ENCODE results near the gene SYNE2.

DNA sequence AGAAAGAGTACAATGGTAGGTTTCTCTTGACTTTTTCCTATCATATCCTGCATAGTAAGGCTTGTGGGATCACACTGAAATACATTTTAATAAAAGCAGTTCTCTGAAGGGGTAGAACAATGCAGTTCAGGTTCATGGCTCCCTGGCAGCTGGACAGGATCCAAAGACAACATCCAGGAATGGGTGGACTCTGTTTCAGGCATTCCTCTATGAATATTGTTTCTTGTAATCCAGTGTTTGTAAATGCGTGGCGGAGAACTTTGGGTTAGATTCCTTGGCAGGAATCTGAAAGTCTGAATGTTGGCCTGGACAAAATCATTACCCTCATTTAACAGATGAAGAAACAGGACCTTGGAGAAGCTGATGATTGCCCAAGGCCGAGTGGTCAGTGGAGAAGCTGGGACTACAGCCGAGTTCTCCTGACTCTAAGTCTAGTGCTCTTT, 43.5 kb downstream of the SYNE2 start:
- TF ChIP-seq, protein P1, sequence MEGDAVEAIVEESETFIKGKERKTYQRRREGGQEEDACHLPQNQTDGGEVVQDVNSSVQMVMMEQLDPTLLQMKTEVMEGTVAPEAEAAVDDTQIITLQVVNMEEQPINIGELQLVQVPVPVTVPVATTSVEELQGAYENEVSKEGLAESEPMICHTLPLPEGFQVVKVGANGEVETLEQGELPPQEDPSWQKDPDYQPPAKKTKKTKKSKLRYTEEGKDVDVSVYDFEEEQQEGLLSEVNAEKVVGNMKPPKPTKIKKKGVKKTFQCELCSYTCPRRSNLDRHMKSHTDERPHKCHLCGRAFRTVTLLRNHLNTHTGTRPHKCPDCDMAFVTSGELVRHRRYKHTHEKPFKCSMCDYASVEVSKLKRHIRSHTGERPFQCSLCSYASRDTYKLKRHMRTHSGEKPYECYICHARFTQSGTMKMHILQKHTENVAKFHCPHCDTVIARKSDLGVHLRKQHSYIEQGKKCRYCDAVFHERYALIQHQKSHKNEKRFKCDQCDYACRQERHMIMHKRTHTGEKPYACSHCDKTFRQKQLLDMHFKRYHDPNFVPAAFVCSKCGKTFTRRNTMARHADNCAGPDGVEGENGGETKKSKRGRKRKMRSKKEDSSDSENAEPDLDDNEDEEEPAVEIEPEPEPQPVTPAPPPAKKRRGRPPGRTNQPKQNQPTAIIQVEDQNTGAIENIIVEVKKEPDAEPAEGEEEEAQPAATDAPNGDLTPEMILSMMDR (IDR thresholded peaks at IDR 0.05): no peak
- no peak for TF ChIP-seq POLR2A (IDR thresholded peaks at IDR 0.05)
